ENCODE data around the gene PSMC2. TPM values are rescaled to one million over a fixed set of nuclear protein-coding genes. Genes with fewer than 3 reads are reported as not detected.

The PSMC2 gene
- polyA plus RNA-seq, 1 donor (not counting 4 experiments of a cell fraction or from before 2014, with no cell fraction given), result 240 TPM

GRCh38 chr7:103338864-103339263, 8.6 kb upstream of the PSMC2 start:
- Histone ChIP-seq H3K79me2 (ENCODE audit: control insufficient read depth, insufficient read depth, low read length) (peaks cover 73% of the 10 kb centered on the region), H3K27ac (ENCODE audit: control insufficient read depth, insufficient read depth, low read length) (no peak overlapping the region), H3K9me1 (ENCODE audit: control insufficient read depth, extremely low read depth, insufficient read depth, low read length) (no peaks in the 10 kb centered on the region), H3K4me1 (ENCODE audit: control insufficient read depth, extremely low read depth, insufficient read depth, low read length) (no peaks in the 10 kb centered on the region), H3K4me2 (ENCODE audit: control insufficient read depth, extremely low read depth, insufficient read depth, low read depth, low read length) (no peak overlapping the region), H3K36me3 (ENCODE audit: control insufficient read depth in 2 of 2, extremely low read depth in 1 of 2, insufficient read depth in 2 of 2, low read length in 2 of 2) (peaks cover 18 to 33% of the 10 kb centered on the region in 2 experiments), H3K4me3 (ENCODE audit: control insufficient read depth in 2 of 3, extremely low read depth in 1 of 3, insufficient read depth in 2 of 3, low read depth in 1 of 3, low read length in 3 of 3) (no peak overlapping the region), H2AFZ (ENCODE audit: control insufficient read depth, low read length) (no peak overlapping the region), H3K9me3 (ENCODE audit: control insufficient read depth, low read depth, low read length) (no peaks in the 10 kb centered on the region), H4K20me1 (ENCODE audit: control insufficient read depth, extremely low read depth, insufficient read depth, low read length) (no peaks in the 10 kb centered on the region), H3K27me3 (ENCODE audit: control insufficient read depth, extremely low read depth, insufficient read depth, low read length) (no peaks in the 10 kb centered on the region), H3K9ac (ENCODE audit: control insufficient read depth, extremely low read depth, insufficient read depth, low read length) (no peak overlapping the region)
- TF ChIP-seq CTCF (optimal IDR thresholded peaks at IDR 0.05 in 1 of 3, IDR thresholded peaks at IDR 0.05 in 1 of 3, conservative IDR thresholded peaks at IDR 0.05 in 1 of 3; ENCODE audit: extremely low read depth in 1 of 3, insufficient read depth in 2 of 3, low read length in 3 of 3) (no peak), EZH2 (IDR thresholded peaks at IDR 0.05; ENCODE audit: low read length) (no peak)
- dilution Hi-C loops (cut with MboI; ENCODE audit: extremely low pct_ligation_motif_present, low sequenced_read_pairs), result no loop called here
- FAIRE-seq (no peak), DNase-seq (ENCODE audit: low read depth, low spot score) (no peak)

GRCh38 chr7:103341466-103341865, 6.0 kb upstream of the PSMC2 start:
- H3K4me1 ChIP-seq (ENCODE audit: control insufficient read depth, extremely low read depth, insufficient read depth, low read length), result peaks cover 3% of the 10 kb centered on the region
- H3K27me3 ChIP-seq (ENCODE audit: control insufficient read depth, extremely low read depth, insufficient read depth, low read length), result no peaks in the 10 kb centered on the region
- dilution Hi-C loops (cut with MboI; ENCODE audit: extremely low pct_ligation_motif_present, low sequenced_read_pairs), result no loop called here
- FAIRE-seq, result no peak
- peaks cover 69% of the 10 kb centered on the region for H3K79me2 ChIP-seq (ENCODE audit: control insufficient read depth, insufficient read depth, low read length)
- TF ChIP-seq EZH2 (IDR thresholded peaks at IDR 0.05; ENCODE audit: low read length), result no peak
- TF ChIP-seq CTCF (optimal IDR thresholded peaks at IDR 0.05 in 1 of 3, IDR thresholded peaks at IDR 0.05 in 1 of 3, conservative IDR thresholded peaks at IDR 0.05 in 1 of 3; ENCODE audit: extremely low read depth in 1 of 3, insufficient read depth in 2 of 3, low read length in 3 of 3), result no peak
- H3K9me1 ChIP-seq (ENCODE audit: control insufficient read depth, extremely low read depth, insufficient read depth, low read length), result no peaks in the 10 kb centered on the region
- H2AFZ ChIP-seq (ENCODE audit: control insufficient read depth, low read length), result no peak overlapping the region
- H4K20me1 ChIP-seq (ENCODE audit: control insufficient read depth, extremely low read depth, insufficient read depth, low read length), result no peaks in the 10 kb centered on the region
- no peak overlapping the region for H3K4me3 ChIP-seq (ENCODE audit: control insufficient read depth in 2 of 3, extremely low read depth in 1 of 3, insufficient read depth in 2 of 3, low read depth in 1 of 3, low read length in 3 of 3)
- no peak overlapping the region for H3K9ac ChIP-seq (ENCODE audit: control insufficient read depth, extremely low read depth, insufficient read depth, low read length)
- no peak for DNase-seq (ENCODE audit: low read depth, low spot score)
- peaks cover 15 to 26% of the 10 kb centered on the region in 2 experiments for H3K36me3 ChIP-seq (ENCODE audit: control insufficient read depth in 2 of 2, extremely low read depth in 1 of 2, insufficient read depth in 2 of 2, low read length in 2 of 2)
- no peak overlapping the region for H3K27ac ChIP-seq (ENCODE audit: control insufficient read depth, insufficient read depth, low read length)
- no peak overlapping the region for H3K4me2 ChIP-seq (ENCODE audit: control insufficient read depth, extremely low read depth, insufficient read depth, low read depth, low read length)
- H3K9me3 ChIP-seq (ENCODE audit: control insufficient read depth, low read depth, low read length), result no peaks in the 10 kb centered on the region

Measured in keratinocyte (primary cell).